Mesodermal cell (in vitro differentiated cells): ENCODE results near the gene FMR1. TPM values are rescaled to one million over a fixed set of nuclear protein-coding genes. Genes with fewer than 3 reads are reported as not detected.
A peak's percentile ranks its signal among the peaks of the same experiment; 100 is the strongest.

Experiments
- H3K27ac ChIP-seq: 2 replicates; pipeline ENCODE4 v1.7.0; 2013; ENCODE audit warnings: mild to moderate bottlenecking, low read depth, low read length, moderate library complexity; ENCODE audit not compliant: severe bottlenecking
- H3K36me3 ChIP-seq: 2 replicates; pipeline ENCODE4 v1.7.1; 2013; ENCODE audit warnings: mild to moderate bottlenecking, low read length, moderate library complexity; ENCODE audit not compliant: control insufficient read depth, insufficient read depth
- H3K4me1 ChIP-seq: one replicate; pipeline ENCODE4 v1.7.1; 2013; ENCODE audit warnings: mild to moderate bottlenecking, low read length; ENCODE audit not compliant: insufficient read depth, control insufficient read depth, poor library complexity, severe bottlenecking
- H3K4me3 ChIP-seq: 2 replicates; pipeline ENCODE4 v1.7.0; 2013; ENCODE audit warnings: low read length, control low read depth, mild to moderate bottlenecking; ENCODE audit not compliant: insufficient read depth, poor library complexity, severe bottlenecking; ENCODE audit errors: extremely low read depth
- H3K9me3 ChIP-seq: 2 replicates; pipeline ENCODE4 v1.7.1; 2013; ENCODE audit warnings: mild to moderate bottlenecking, low read length, moderate library complexity; ENCODE audit not compliant: control insufficient read depth
- whole genome bisulfite sequencing, 2 experiments: methylation state at CpG; one replicate each; pipeline ENCODE4 v1.1.5; 2013; ENCODE audit warnings: missing lambda C conversion rate in 2 of 2; ENCODE audit not compliant: insufficient coverage in 2 of 2; 5-methylcytosine and 5-hydroxymethylcytosine counted together
- polyA plus RNA-seq, 2 experiments: library from polyadenylated mRNA; stranded (reverse); fragments of 50-300 nt; gene quantifications; one replicate each; pipeline ENCODE4 v1.2.3, GENCODE V29; 2013

Gene FMR1
- 28.8 TPM for polyA plus RNA-seq (2013, experiment 1 of 2)
- polyA plus RNA-seq (2013, experiment 2 of 2) = 34.5 TPM

- WGBS, 2 experiments = 0 to 60% methylated on average over 3 to 7 of the region's 66 CpGs
- Histone ChIP-seq H3K9me3 (no peaks in the 10 kb centered on the region), H3K27ac (peak within 1 kb of the TSS; percentile 78), H3K4me1 (no peaks in the 10 kb centered on the region), H3K36me3 (no peaks in the 10 kb centered on the region), H3K4me3 (peak within 1 kb of the TSS; percentile 70)
These were observed at the start of gene FMR1 for GRCh38 chrX:147911192-147912022. Gene FMR1, plus strand, starts transcription at chrX:147911919. Its CDS starts 261 bp downstream, at chrX:147912180.

GRCh38 chrX:147875866-147876596 lies 35.7 kb upstream of the FMR1 start:
- Histone ChIP-seq H3K4me1 (no peaks in the 10 kb centered on the region), H3K9me3 (no peaks in the 10 kb centered on the region), H3K4me3 (no peak overlapping the region), H3K27ac (no peak overlapping the region), H3K36me3 (no peaks in the 10 kb centered on the region)
- 80 to 100% methylated on average over 1 to 2 of the region's 7 CpGs for WGBS, 2 experiments

GRCh38 chrX:147876849-147877646 lies 34.7 kb upstream of the FMR1 start:
- no peaks in the 10 kb centered on the region for H3K9me3 ChIP-seq
- H3K36me3 ChIP-seq = no peaks in the 10 kb centered on the region
- no peak overlapping the region for H3K27ac ChIP-seq
- no peaks in the 10 kb centered on the region for H3K4me1 ChIP-seq
- H3K4me3 ChIP-seq = no peak overlapping the region
- no CpG with 5 or more reads among the region's 4 CpGs for WGBS, 2 experiments

GRCh38 chrX:147877726-147878125 lies 34.0 kb upstream of the FMR1 start:
- no peak overlapping the region for H3K4me3 ChIP-seq
- no peaks in the 10 kb centered on the region for H3K36me3 ChIP-seq
- H3K27ac ChIP-seq = no peak overlapping the region
- H3K4me1 ChIP-seq = no peaks in the 10 kb centered on the region
- WGBS, 2 experiments = 86 to 100% methylated on average over 1 to 2 of the region's 5 CpGs
- no peaks in the 10 kb centered on the region for H3K9me3 ChIP-seq

- H3K4me1 ChIP-seq = no peaks in the 10 kb centered on the region
- WGBS, 2 experiments = 71 to 100% methylated on average over 1 to 2 of the region's 2 CpGs
- H3K36me3 ChIP-seq = no peaks in the 10 kb centered on the region
- no peak overlapping the region for H3K4me3 ChIP-seq
- no peaks in the 10 kb centered on the region for H3K9me3 ChIP-seq
- H3K27ac ChIP-seq = no peak overlapping the region
These were observed 26.8 kb upstream of the FMR1 start for GRCh38 chrX:147884958-147885357.

- Histone ChIP-seq H3K4me1 (no peaks in the 10 kb centered on the region), H3K27ac (no peak overlapping the region), H3K9me3 (no peaks in the 10 kb centered on the region), H3K36me3 (no peaks in the 10 kb centered on the region), H3K4me3 (no peak overlapping the region)
- no CpG with 5 or more reads among the region's 1 CpG for WGBS, 2 experiments
These were observed 21.0 kb upstream of the FMR1 start for GRCh38 chrX:147890756-147891155.

GRCh38 chrX:147891896-147892295 lies 19.8 kb upstream of the FMR1 start:
- WGBS, 2 experiments = no CpG with 5 or more reads among the region's 1 CpG
- Histone ChIP-seq H3K9me3 (no peaks in the 10 kb centered on the region), H3K4me3 (no peak overlapping the region), H3K36me3 (no peaks in the 10 kb centered on the region), H3K27ac (no peak overlapping the region), H3K4me1 (no peaks in the 10 kb centered on the region)

GRCh38 chrX:147893741-147894140 lies 18.0 kb upstream of the FMR1 start:
- no peak overlapping the region for H3K27ac ChIP-seq
- H3K9me3 ChIP-seq = no peaks in the 10 kb centered on the region
- H3K4me1 ChIP-seq = no peaks in the 10 kb centered on the region
- H3K36me3 ChIP-seq = no peaks in the 10 kb centered on the region
- H3K4me3 ChIP-seq = no peak overlapping the region

GRCh38 chrX:147894366-147894963 lies 17.3 kb upstream of the FMR1 start:
- no peak overlapping the region for H3K27ac ChIP-seq
- WGBS, 2 experiments = 79 to 100% methylated on average over 2 of the region's 4 CpGs

GRCh38 chrX:147897117-147897516 lies 14.6 kb upstream of the FMR1 start:
- Histone ChIP-seq H3K27ac (no peak overlapping the region), H3K9me3 (no peaks in the 10 kb centered on the region), H3K4me3 (no peak overlapping the region), H3K4me1 (peaks cover 9% of the 10 kb centered on the region), H3K36me3 (no peaks in the 10 kb centered on the region)
- WGBS, 2 experiments = 93 to 97% methylated on average over 3 to 15 of the region's 31 CpGs

More at GRCh38 chrX:147894366-147894963, 17.3 kb upstream of the FMR1 start:
- Histone ChIP-seq H3K4me3 (no peak overlapping the region), H3K9me3 (no peaks in the 10 kb centered on the region), H3K36me3 (no peaks in the 10 kb centered on the region), H3K4me1 (peaks cover 1% of the 10 kb centered on the region)
